Neuronal stem cell (in vitro differentiated cells): ENCODE measurements around the gene CCDC85C.
A peak's percentile ranks its signal among the peaks of the same experiment; 100 is the strongest.

Experiments used
- DNase-seq: peaks from one replicate; pipeline ENCODE4 v3.0.0-alpha.2; 2013; ENCODE audit warnings: low spot score
- H2AFZ ChIP-seq: one replicate; pipeline ENCODE4 v1.6.1; 2013; ENCODE audit warnings: mild to moderate bottlenecking, low read length, inconsistent platforms
- H2AK5ac ChIP-seq: 2 replicates; pipeline ENCODE4 v1.6.1; 2013; ENCODE audit warnings: low read depth, mild to moderate bottlenecking, inconsistent platforms, low read length, moderate library complexity, mixed read lengths
- H2BK120ac ChIP-seq: 2 replicates; pipeline ENCODE4 v1.6.1; 2013; ENCODE audit warnings: low read depth, mild to moderate bottlenecking, inconsistent platforms, low read length, moderate library complexity, mixed read lengths
- H2BK12ac ChIP-seq: one replicate; pipeline ENCODE4 v1.6.1; 2013; ENCODE audit warnings: low read length, inconsistent platforms
- H2BK15ac ChIP-seq: 2 replicates; pipeline ENCODE4 v1.6.1; 2013; ENCODE audit warnings: mild to moderate bottlenecking, low read length, inconsistent platforms, mixed read lengths
- H2BK5ac ChIP-seq: one replicate; pipeline ENCODE4 v1.6.1; 2013; ENCODE audit warnings: inconsistent platforms, mild to moderate bottlenecking, low read length, moderate library complexity
- H3K14ac ChIP-seq: one replicate; pipeline ENCODE4 v1.6.1; 2013; ENCODE audit warnings: low read length, inconsistent platforms
- H3K18ac ChIP-seq: 2 replicates; pipeline ENCODE4 v1.6.1; 2013; ENCODE audit warnings: low read length, inconsistent platforms
- H3K23ac ChIP-seq: 2 replicates; pipeline ENCODE4 v1.6.1; 2013; ENCODE audit warnings: low read depth, mild to moderate bottlenecking, mixed read lengths, low read length, inconsistent platforms; ENCODE audit not compliant: poor library complexity
- H3K27ac ChIP-seq: replicated peaks from 3 replicates; pipeline ENCODE4 v1.5.1; 2013; ENCODE audit warnings: low read length, inconsistent platforms
- H3K27me3 ChIP-seq, 3 experiments: 2 replicates each; pipeline ENCODE4 v1.6.1; 2013; ENCODE audit warnings: low read length in 3 of 3, mild to moderate bottlenecking in 2 of 3, inconsistent platforms in 1 of 3, low read depth in 1 of 3, mixed read lengths in 1 of 3, moderate library complexity in 1 of 3; ENCODE audit not compliant: control insufficient read depth in 3 of 3, insufficient read depth in 3 of 3
- H3K36me3 ChIP-seq, 2 donors: replicated peaks in 1 of 2; 2 replicates each; pipeline ENCODE4 v1.6.1; 2013; ENCODE audit warnings: low read length in 2 of 2; ENCODE audit not compliant: control insufficient read depth in 2 of 2, insufficient read depth in 2 of 2
- H3K4ac ChIP-seq: 2 replicates; pipeline ENCODE4 v1.6.1; 2013; ENCODE audit warnings: inconsistent platforms, mild to moderate bottlenecking, low read length, moderate library complexity
- H3K4me1 ChIP-seq, 2 donors: 1 replicate in 1 of 2; 2 replicates in 1 of 2; pipeline ENCODE4 v1.6.1; 2013; ENCODE audit warnings: low read length in 2 of 2, low read depth in 1 of 2; ENCODE audit not compliant: control insufficient read depth in 2 of 2, insufficient read depth in 1 of 2
- H3K4me2 ChIP-seq: one replicate; pipeline ENCODE4 v1.6.1; 2013; ENCODE audit warnings: mild to moderate bottlenecking, low read length, inconsistent platforms; ENCODE audit not compliant: insufficient read depth, poor library complexity, severe bottlenecking
- H3K4me3 ChIP-seq, 2 donors: 2 replicates each; pipeline ENCODE4 v1.5.1; 2013; ENCODE audit warnings: low read length in 2 of 2, mild to moderate bottlenecking in 2 of 2, inconsistent platforms in 1 of 2, moderate library complexity in 1 of 2
- H3K79me1 ChIP-seq: one replicate; pipeline ENCODE4 v1.6.1; 2013; ENCODE audit warnings: low read depth, mild to moderate bottlenecking, inconsistent platforms, low read length, moderate library complexity
- H3K9ac ChIP-seq: one replicate; pipeline ENCODE4 v1.6.1; 2013; ENCODE audit warnings: mild to moderate bottlenecking, low read depth, low read length, inconsistent platforms; ENCODE audit not compliant: poor library complexity
- H3K9me3 ChIP-seq, 2 donors: replicated peaks in 1 of 2; 2 replicates each; pipeline versions ENCODE3 to v1.6.1; 2013; ENCODE audit warnings: low read length in 2 of 2, mild to moderate bottlenecking in 2 of 2, inconsistent platforms in 1 of 2, low read depth in 1 of 2, mixed read lengths in 1 of 2, moderate library complexity in 1 of 2; ENCODE audit not compliant: control insufficient read depth in 2 of 2, insufficient read depth in 1 of 2
- H4K8ac ChIP-seq: one replicate; pipeline ENCODE4 v1.6.1; 2013; ENCODE audit warnings: low read depth, mild to moderate bottlenecking, inconsistent platforms, low read length, moderate library complexity
- H4K91ac ChIP-seq: one replicate; pipeline ENCODE4 v1.6.1; 2013; ENCODE audit warnings: low read length, low read depth, mild to moderate bottlenecking, inconsistent platforms; ENCODE audit not compliant: poor library complexity
- WGBS, 2 donors: extraction: QIAGEN DNeasy Blood & Tissue Kit; methylation state at CpG; one replicate each; pipeline ENCODE4 v1.1.7; 2013; ENCODE audit warnings: missing lambda C conversion rate in 2 of 2, mixed read lengths in 1 of 2; ENCODE audit not compliant: insufficient read length in 2 of 2, insufficient replicate concordance in 1 of 2; ENCODE audit errors: extremely low coverage in 2 of 2; 5-methylcytosine and 5-hydroxymethylcytosine counted together

The CCDC85C gene

GRCh38 chr14:99586761-99587459, 17.1 kb downstream of the CCDC85C start:
- H3K14ac ChIP-seq = no peak overlapping the region
- H2BK120ac ChIP-seq = no peak overlapping the region
- H3K4me3 ChIP-seq = no peak overlapping the region
- peaks cover 0 to 4% of the 10 kb centered on the region in 2 donors for H3K36me3 ChIP-seq
- H2AFZ ChIP-seq = no peak overlapping the region
- H2BK5ac ChIP-seq = no peak overlapping the region
- no peak overlapping the region for H3K27ac ChIP-seq
- H3K9ac ChIP-seq = no peak overlapping the region
- peak overlapping the region; percentile 84 for H2AK5ac ChIP-seq
- no peak for DNase-seq
- H3K4me2 ChIP-seq = no peak overlapping the region
- no peak overlapping the region for H4K91ac ChIP-seq
- no peak overlapping the region for H3K4ac ChIP-seq
- H2BK15ac ChIP-seq = peak overlapping the region; percentile 39
- peak overlapping the region; percentile 65 for H3K18ac ChIP-seq
- no CpG with 5 or more reads among the region's 13 CpGs for WGBS, 2 donors
- peaks cover 18 to 30% of the 10 kb centered on the region in 2 donors for H3K4me1 ChIP-seq
- no peaks in the 10 kb centered on the region for H3K9me3 ChIP-seq
- no peak overlapping the region for H3K23ac ChIP-seq
- no peak overlapping the region for H4K8ac ChIP-seq
- peaks cover 7% of the 10 kb centered on the region for H3K79me1 ChIP-seq
- H2BK12ac ChIP-seq = no peak overlapping the region
- peaks cover 0 to 2% (median 0%) of the 10 kb centered on the region in 3 experiments for H3K27me3 ChIP-seq

- no peak overlapping the region for H2BK120ac ChIP-seq
- H3K9ac ChIP-seq = peak overlapping the region; percentile 14
- H3K4me1 ChIP-seq = peaks cover 24 to 37% of the 10 kb centered on the region in 2 donors
- H3K79me1 ChIP-seq = peaks cover 7% of the 10 kb centered on the region
- peak overlapping the region; percentile 77 for H3K18ac ChIP-seq
- H2AFZ ChIP-seq = no peak overlapping the region
- peak overlapping the region; percentile 84 for H2AK5ac ChIP-seq
- no peak for DNase-seq
- peak overlapping the region; percentile 11 for H2BK5ac ChIP-seq
- H3K14ac ChIP-seq = peak overlapping the region; percentile 41
- peak overlapping the region; percentile 21 for H3K23ac ChIP-seq
- no peak overlapping the region for H3K27ac ChIP-seq
- no peak overlapping the region for H3K4me3 ChIP-seq
- H3K27me3 ChIP-seq = peaks cover 0 to 2% (median 0%) of the 10 kb centered on the region in 3 experiments
- H2BK12ac ChIP-seq = no peak overlapping the region
- no peaks in the 10 kb centered on the region for H3K9me3 ChIP-seq
- H3K36me3 ChIP-seq = peaks cover 0 to 3% of the 10 kb centered on the region in 2 donors
- WGBS, 2 donors = no CpG with 5 or more reads among the region's 16 CpGs
- no peak overlapping the region for H3K4me2 ChIP-seq
- H4K91ac ChIP-seq = no peak overlapping the region
- no peak overlapping the region for H4K8ac ChIP-seq
- H3K4ac ChIP-seq = no peak overlapping the region
- no peak overlapping the region for H2BK15ac ChIP-seq
Measured at GRCh38 chr14:99586054-99586760, 17.8 kb downstream of the CCDC85C start.

- H4K91ac ChIP-seq = no peak overlapping the region
- no peak for DNase-seq
- no peak overlapping the region for H2BK120ac ChIP-seq
- H2BK15ac ChIP-seq = no peak overlapping the region
- no peaks in the 10 kb centered on the region for H3K9me3 ChIP-seq
- no peak overlapping the region for H3K4me2 ChIP-seq
- H3K18ac ChIP-seq = no peak overlapping the region
- no peak overlapping the region for H2AK5ac ChIP-seq
- no peak overlapping the region for H2BK5ac ChIP-seq
- peaks cover 0 to 2% (median 0%) of the 10 kb centered on the region in 3 experiments for H3K27me3 ChIP-seq
- WGBS, 2 donors = no CpG with 5 or more reads among the region's 3 CpGs
- H3K4me1 ChIP-seq = peaks cover 29 to 40% of the 10 kb centered on the region in 2 donors
- no peak overlapping the region for H3K23ac ChIP-seq
- no peak overlapping the region for H2BK12ac ChIP-seq
- no peak overlapping the region for H4K8ac ChIP-seq
- H3K27ac ChIP-seq = no peak overlapping the region
- H3K36me3 ChIP-seq = peaks cover 0 to 3% of the 10 kb centered on the region in 2 donors
- H3K79me1 ChIP-seq = peaks cover 7% of the 10 kb centered on the region
- no peak overlapping the region for H2AFZ ChIP-seq
- no peak overlapping the region for H3K4me3 ChIP-seq
- H3K4ac ChIP-seq = no peak overlapping the region
- no peak overlapping the region for H3K9ac ChIP-seq
- H3K14ac ChIP-seq = no peak overlapping the region
Measured at GRCh38 chr14:99584823-99585222, 19.2 kb downstream of the CCDC85C start.

- H3K4ac ChIP-seq = no peak overlapping the region
- H3K27ac ChIP-seq = no peak overlapping the region
- H2BK120ac ChIP-seq = peak overlapping the region; percentile 4
- no peak overlapping the region for H3K9ac ChIP-seq
- peaks cover 0 to 2% (median 0%) of the 10 kb centered on the region in 3 experiments for H3K27me3 ChIP-seq
- no peak overlapping the region for H3K14ac ChIP-seq
- no peak overlapping the region for H3K4me2 ChIP-seq
- H3K23ac ChIP-seq = no peak overlapping the region
- no peak overlapping the region for H4K91ac ChIP-seq
- no CpG with 5 or more reads among the region's 11 CpGs for WGBS, 2 donors
- H3K9me3 ChIP-seq = no peaks in the 10 kb centered on the region
- no peak overlapping the region for H3K4me3 ChIP-seq
- H3K79me1 ChIP-seq = peaks cover 2% of the 10 kb centered on the region
- H2BK5ac ChIP-seq = no peak overlapping the region
- peak overlapping the region; percentile 47 for H2BK12ac ChIP-seq
- peaks cover 0 to 3% of the 10 kb centered on the region in 2 donors for H3K36me3 ChIP-seq
- no peak overlapping the region for H4K8ac ChIP-seq
- H3K18ac ChIP-seq = peak overlapping the region; percentile 86
- H3K4me1 ChIP-seq = peaks cover 26 to 28% of the 10 kb centered on the region in 2 donors
- peak overlapping the region; percentile 30 for H2AK5ac ChIP-seq
- H2BK15ac ChIP-seq = no peak overlapping the region
- H2AFZ ChIP-seq = no peak overlapping the region
- DNase-seq = no peak
Measured at GRCh38 chr14:99581938-99582337, 22.1 kb downstream of the CCDC85C start.
